B cell (primary cell): Measurements from ENCODE around the gene CD86. TPM values are rescaled to one million over a fixed set of nuclear protein-coding genes. Genes with fewer than 3 reads are reported as not detected.

ENCODE experiments used
- ATAC-seq: fragments of 200-7000 bp; cut with Tn5 transposase; one replicate; pipeline ENCODE4 v1.10.0; 2021; ENCODE audit warnings: low read depth, mild to moderate bottlenecking, moderate number of reproducible peaks, moderate library complexity
- CTCF ChIA-PET: fragments of 350-600 bp; sonication (Branson Sonifier 250); formaldehyde crosslinking; loops from one replicate; lab custom pipeline; 2021; ENCODE audit warnings: antibody characterized with exemption, inconsistent platforms; lab: Charles Lee
- POLR2A ChIA-PET: fragments of 350-600 bp; sonication (Branson Sonifier 250); formaldehyde crosslinking; loops from one replicate; lab custom pipeline; 2021; ENCODE audit warnings: antibody characterized with exemption; lab: Charles Lee
- DNase-seq: peaks from one replicate; pipeline ENCODE4 v3.0.0; 2013
- H2AFZ ChIP-seq: 2 replicates; pipeline ENCODE4 v1.6.1; 2012; ENCODE audit warnings: mild to moderate bottlenecking, low read depth, low read length; ENCODE audit not compliant: insufficient read depth, poor library complexity, severe bottlenecking
- H3K27ac ChIP-seq, 2 donors: 1 replicate in 1 of 2; 2 replicates in 1 of 2; pipeline ENCODE4 v1.5.1; 2012 to 2013; ENCODE audit warnings: low read length in 2 of 2, mild to moderate bottlenecking in 2 of 2, moderate library complexity in 1 of 2
- H3K27me3 ChIP-seq, 4 experiments: fragments of 200-600 bp in 1 of 4; sonication (generic) in 1 of 4; replicated peaks in 1 of 4; 1 replicate in 2 of 4; 2 replicates in 2 of 4; pipeline versions ENCODE4 v1.6.1 to v1.7.0; 2013 to 2016; ENCODE audit warnings: low read length in 3 of 4, mild to moderate bottlenecking in 2 of 4, mixed read lengths in 1 of 4, moderate library complexity in 1 of 4; ENCODE audit not compliant: insufficient read depth in 4 of 4, control insufficient read depth in 3 of 4; ENCODE audit errors: control extremely low read depth in 1 of 4
- H3K36me3 ChIP-seq, 2 experiments: replicated peaks in 1 of 2; 1 replicate in 1 of 2; 2 replicates in 1 of 2; pipeline versions ENCODE4 v1.6.1 to v1.7.1; 2013; ENCODE audit warnings: low read length in 1 of 2; ENCODE audit not compliant: insufficient read depth in 2 of 2, control insufficient read depth in 1 of 2; ENCODE audit errors: control extremely low read depth in 1 of 2, extremely low read depth in 1 of 2
- H3K4me1 ChIP-seq, 2 donors: fragments of 200-600 bp in 1 of 2; sonication (generic) in 1 of 2; 1 replicate in 1 of 2; 2 replicates in 1 of 2; pipeline versions ENCODE4 v1.5.1 to v1.6.1; 2013 to 2017; ENCODE audit warnings: low read length in 2 of 2; ENCODE audit not compliant: control insufficient read depth in 2 of 2, insufficient read depth in 2 of 2
- H3K4me2 ChIP-seq: replicated peaks from 2 replicates; pipeline ENCODE3; 2012; ENCODE audit warnings: mild to moderate bottlenecking, low read depth, low read length; ENCODE audit not compliant: poor library complexity, severe bottlenecking
- H3K4me3 ChIP-seq, 5 experiments: fragments of 200-600 bp in 1 of 5; sonication (generic) in 1 of 5; 1 replicate in 3 of 5; 2 replicates in 2 of 5; pipeline versions ENCODE4 v1.5.1 to v1.7.0; 2011 to 2016; ENCODE audit warnings: low read length in 4 of 5, mild to moderate bottlenecking in 4 of 5, low read depth in 2 of 5, control low read depth in 1 of 5, moderate library complexity in 1 of 5; ENCODE audit not compliant: insufficient read depth in 1 of 5; ENCODE audit errors: control extremely low read depth in 1 of 5, extremely low read depth in 1 of 5
- H3K79me2 ChIP-seq: fragments of 200-600 bp; sonication (generic); one replicate; pipeline ENCODE4 v1.6.0; 2016; ENCODE audit warnings: low read length; ENCODE audit not compliant: control insufficient read depth, insufficient read depth
- H3K9ac ChIP-seq: fragments of 200-600 bp; sonication (generic); 2 replicates; pipeline ENCODE4 v1.6.1; 2017; ENCODE audit warnings: mild to moderate bottlenecking, low read length, moderate library complexity
- H3K9me3 ChIP-seq, 3 donors: one replicate each; pipeline versions ENCODE4 v1.6.1 to v1.7.1; 2013; ENCODE audit warnings: low read length in 2 of 3; ENCODE audit not compliant: control insufficient read depth in 2 of 3, insufficient read depth in 1 of 3; ENCODE audit errors: control extremely low read depth in 1 of 3
- H4K20me1 ChIP-seq: 2 replicates; pipeline ENCODE4 v1.6.0; 2012; ENCODE audit warnings: mild to moderate bottlenecking, low read length; ENCODE audit not compliant: insufficient read depth, control insufficient read depth, poor library complexity, severe bottlenecking
- H3K27ac Mint-ChIP-seq: one replicate; pipeline ENCODE4 v1.8.0; 2021; ENCODE audit warnings: mixed read lengths
- H3K27me3 Mint-ChIP-seq: one replicate; pipeline ENCODE4 v1.8.0; 2021; ENCODE audit warnings: mixed read lengths
- H3K4me1 Mint-ChIP-seq: one replicate; pipeline ENCODE4 v1.8.0; 2021; ENCODE audit warnings: mixed read lengths
- H3K4me3 Mint-ChIP-seq: one replicate; pipeline ENCODE4 v1.8.0; 2021; ENCODE audit warnings: mixed read lengths
- H3K9me3 Mint-ChIP-seq: one replicate; pipeline ENCODE4 v1.8.0; 2022; ENCODE audit warnings: mixed read lengths; ENCODE audit not compliant: insufficient read depth
- CTCF ChIP-seq: fragments of 200-600 bp; IDR thresholded peaks from one replicate; pipeline ENCODE4 v1.8.0; 2022; ENCODE audit warnings: antibody characterized with exemption, mild to moderate bottlenecking
- EZH2 ChIP-seq: IDR thresholded peaks from 2 replicates; pipeline ENCODE4 v1.6.1; 2012; ENCODE audit warnings: borderline replicate concordance, low read depth, mild to moderate bottlenecking, moderate library complexity, low read length; ENCODE audit not compliant: insufficient read depth, poor library complexity, severe bottlenecking
- WGBS: methylation state at CpG from one replicate; pipeline ENCODE4 v1.1.5; 2013; ENCODE audit warnings: missing lambda C conversion rate; ENCODE audit not compliant: insufficient coverage; 5-methylcytosine and 5-hydroxymethylcytosine counted together
- intact Hi-C: fragments of 100-400 bp; cut with micrococcal nuclease; formaldehyde crosslinking; loops from one replicate; pipeline ENCODE4 v1.10.0; 2022
- polyA plus RNA-seq: library from polyadenylated mRNA; depleted of rRNA; stranded (reverse); fragments of >200 nt; gene quantifications from 2 replicates; pipeline ENCODE4 v1.2.3, GENCODE V29; 2012
- total RNA-seq, 2 donors: library from RNA; stranded (reverse); fragments of 120-200 nt in 1 of 2; gene quantifications; 1 replicate in 1 of 2; 2 replicates in 1 of 2; pipeline versions ENCODE4 v1.2.3 to v1.2.4, GENCODE V29; 2013 to 2022

CD86 gene
- total and polyA plus RNA-seq, 2 donors (not counting 1 experiment from before 2014, with no cell fraction given) = 31.5 to 38.2 TPM

GRCh38 chr3:122100591-122101463, 45.7 kb downstream of the CD86 start:
- H3K9ac ChIP-seq = peak overlapping the region; percentile 21
- H3K36me3 ChIP-seq = no peaks in the 10 kb centered on the region
- intact Hi-C loops = loop anchor here (1.0 to 5.0 kb wide), 3 partner anchors 157 to 284 kb away; partner anchors contain the start of gene FAM162A
- H4K20me1 ChIP-seq = no peaks in the 10 kb centered on the region
- H3K79me2 ChIP-seq = peaks cover 8% of the 10 kb centered on the region
- peak; percentile 86 for ATAC-seq
- Mint-ChIP-seq H3K27ac (peak overlapping the region; percentile 74), H3K4me3 (peak overlapping the region; percentile 82), H3K27me3 (no peaks in the 10 kb centered on the region), H3K4me1 (peaks cover 24% of the 10 kb centered on the region), H3K9me3 (no peaks in the 10 kb centered on the region)
- H3K27ac ChIP-seq = peak overlapping the region; percentile 19 to 20
- peak overlapping the region; percentile 46 for H3K4me2 ChIP-seq
- H3K4me3 ChIP-seq = peak overlapping the region in 2 of 5 experiments; percentile 5 to 15
- H3K9me3 ChIP-seq = no peaks in the 10 kb centered on the region
- ChIA-PET POLR2A (no interaction called here), CTCF (interaction anchor here (0.6 to 8.0 kb wide), 29 partner anchors 9 to 917 kb away, joined by 3 to 145 read pairs (median 4); partner anchors contain the start of gene WDR5B)
- DNase-seq = peak; percentile 75
- peak overlapping the region; percentile 52 for H2AFZ ChIP-seq
- TF ChIP-seq CTCF (no peak), EZH2 (no peak)
- H3K27me3 ChIP-seq = no peaks in the 10 kb centered on the region
- WGBS = no CpG with 5 or more reads among the region's 8 CpGs
- H3K4me1 ChIP-seq = peaks cover 6 to 13% of the 10 kb centered on the region in 2 donors
